Gastrocnemius medialis (tissue), 4 donors: ENCODE results near the gene PPP1R27. TPM values are rescaled to one million over a fixed set of nuclear protein-coding genes. Genes with fewer than 3 reads are reported as not detected.

Experiments
- ATAC-seq, 2 donors: fragments of 150-250 bp; one replicate each; pipeline ENCODE4 v1.9.1; 2016
- DNase-seq, 2 donors: peaks; one replicate each; pipeline ENCODE4 v3.0.0-alpha.2; 2019
- H3K27ac ChIP-seq, 4 donors: fragments of 200-600 bp; sonication (generic); 1 replicate in 1 of 4; 2 replicates in 3 of 4; pipeline ENCODE4 v1.5.1; 2016 to 2018; ENCODE audit warnings: mild to moderate bottlenecking in 2 of 4, moderate library complexity in 1 of 4
- H3K27me3 ChIP-seq, 3 donors: fragments of 200-600 bp; sonication (generic) in 2 of 3; 1 replicate in 1 of 3; 2 replicates in 2 of 3; pipeline versions ENCODE4 v1.5.1 to v1.6.0; 2016 to 2019; ENCODE audit warnings: mild to moderate bottlenecking in 1 of 3, moderate library complexity in 1 of 3
- H3K36me3 ChIP-seq, 2 donors: fragments of 200-600 bp; sonication (generic) in 1 of 2; one replicate each; pipeline ENCODE4 v1.5.1; 2017 to 2018
- H3K4me1 ChIP-seq, 2 donors: fragments of 200-600 bp; sonication (generic) in 1 of 2; one replicate each; pipeline ENCODE4 v1.5.1; 2016 to 2017; ENCODE audit warnings: mild to moderate bottlenecking in 2 of 2
- H3K4me3 ChIP-seq, 4 donors: fragments of 200-600 bp; sonication (generic) in 3 of 4; 1 replicate in 1 of 4; 2 replicates in 3 of 4; pipeline ENCODE4 v1.5.1; 2016 to 2019; ENCODE audit warnings: mild to moderate bottlenecking in 2 of 4
- H3K9me3 ChIP-seq, 3 donors: fragments of 200-600 bp; sonication (generic) in 2 of 3; 1 replicate in 1 of 3; 2 replicates in 2 of 3; pipeline ENCODE4 v1.5.1; 2016 to 2019
- POLR2A ChIP-seq, 2 donors: fragments of 450-650 bp; IDR thresholded peaks; one replicate each; pipeline ENCODE4 v1.6.1; 2017; ENCODE audit warnings: antibody characterized with exemption in 2 of 2, mild to moderate bottlenecking in 2 of 2, moderate library complexity in 2 of 2
- in situ Hi-C, 4 donors: fragments of 200-750 bp; cut with MboI; loops; one replicate each; pipeline versions ENCODE4 v1.15.0 to v1.8.0; 2017; ENCODE audit warnings: low sequenced_read_pairs in 4 of 4
- intact Hi-C: fragments of 100-400 bp; cut with DNase I; formaldehyde crosslinking; loops from one replicate; pipeline ENCODE4 v1.15.1; 2023; ENCODE audit warnings: low total_unique reads
- total RNA-seq, 4 donors: library from RNA; depleted of rRNA; stranded (reverse); fragments of >200 nt; gene quantifications; one replicate each; pipeline versions ENCODE4 v1.1.0 to v1.2.3, GENCODE V29; 2016
- TF ChIP-seq, protein P1 (sequence below), 5 experiments: fragments of 450-650 bp in 3 of 5; fragments of 200-600 bp in 2 of 5; sonication (generic) in 2 of 5; IDR thresholded peaks in 4 of 5; conservative IDR thresholded peaks in 1 of 5; 1 replicate in 4 of 5; 2 replicates in 1 of 5; pipeline ENCODE4 v1.5.1; 2016 to 2019; ENCODE audit warnings: antibody characterized with exemption in 5 of 5, mild to moderate bottlenecking in 3 of 5, moderate library complexity in 3 of 5

The PPP1R27 gene
- total RNA-seq, 4 donors from 2014 or later = 245 to 708 (median 400) TPM

DNA sequence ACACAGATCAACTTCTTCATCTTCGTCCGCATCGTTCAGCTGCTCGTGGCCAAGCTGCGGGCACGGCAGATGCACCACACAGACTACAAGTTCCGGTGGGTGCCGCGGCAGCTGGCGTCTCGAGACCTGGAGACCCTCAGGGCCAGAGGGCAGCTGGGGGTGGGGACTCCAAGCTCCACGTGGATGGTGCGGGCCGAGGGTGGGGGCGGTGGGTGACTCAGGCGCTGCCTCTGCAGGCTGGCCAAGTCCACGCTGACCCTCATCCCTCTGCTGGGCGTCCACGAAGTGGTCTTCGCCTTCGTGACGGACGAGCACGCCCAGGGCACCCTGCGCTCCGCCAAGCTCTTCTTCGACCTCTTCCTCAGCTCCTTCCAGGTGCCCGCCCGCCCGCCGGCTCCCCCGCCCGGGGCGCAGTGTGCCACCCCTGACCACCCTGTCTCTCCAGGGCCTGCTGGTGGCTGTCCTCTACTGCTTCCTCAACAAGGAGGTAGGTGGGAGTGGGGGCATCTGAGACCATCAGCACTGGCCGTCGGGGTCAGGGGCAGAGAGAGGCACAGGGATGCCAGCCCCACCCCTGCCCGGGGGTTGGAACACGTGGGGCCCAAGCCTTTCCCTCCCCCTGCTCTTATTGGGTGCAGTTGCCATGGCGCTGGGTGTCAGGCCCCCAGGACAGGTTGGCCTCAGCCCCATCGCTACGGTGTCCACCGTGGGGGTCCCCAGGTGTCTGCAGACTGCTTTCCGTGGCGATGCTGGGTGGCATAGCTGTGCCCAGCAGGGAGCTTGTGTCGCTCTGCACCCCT, 22.1 kb downstream of the PPP1R27 start:
- Histone ChIP-seq H3K4me1 (no peaks in the 10 kb centered on the region), H3K27ac (no peak overlapping the region), H3K36me3 (no peaks in the 10 kb centered on the region), H3K9me3 (no peaks in the 10 kb centered on the region), H3K4me3 (no peak overlapping the region), H3K27me3 (peaks cover 5 to 13% (median 10%) of the 10 kb centered on the region in 3 donors)
- intact Hi-C loops (no loop called here), in situ Hi-C loops (no loop called here)
- ATAC-seq (no peak), DNase-seq (no peak)
- TF ChIP-seq, protein P1, sequence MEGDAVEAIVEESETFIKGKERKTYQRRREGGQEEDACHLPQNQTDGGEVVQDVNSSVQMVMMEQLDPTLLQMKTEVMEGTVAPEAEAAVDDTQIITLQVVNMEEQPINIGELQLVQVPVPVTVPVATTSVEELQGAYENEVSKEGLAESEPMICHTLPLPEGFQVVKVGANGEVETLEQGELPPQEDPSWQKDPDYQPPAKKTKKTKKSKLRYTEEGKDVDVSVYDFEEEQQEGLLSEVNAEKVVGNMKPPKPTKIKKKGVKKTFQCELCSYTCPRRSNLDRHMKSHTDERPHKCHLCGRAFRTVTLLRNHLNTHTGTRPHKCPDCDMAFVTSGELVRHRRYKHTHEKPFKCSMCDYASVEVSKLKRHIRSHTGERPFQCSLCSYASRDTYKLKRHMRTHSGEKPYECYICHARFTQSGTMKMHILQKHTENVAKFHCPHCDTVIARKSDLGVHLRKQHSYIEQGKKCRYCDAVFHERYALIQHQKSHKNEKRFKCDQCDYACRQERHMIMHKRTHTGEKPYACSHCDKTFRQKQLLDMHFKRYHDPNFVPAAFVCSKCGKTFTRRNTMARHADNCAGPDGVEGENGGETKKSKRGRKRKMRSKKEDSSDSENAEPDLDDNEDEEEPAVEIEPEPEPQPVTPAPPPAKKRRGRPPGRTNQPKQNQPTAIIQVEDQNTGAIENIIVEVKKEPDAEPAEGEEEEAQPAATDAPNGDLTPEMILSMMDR (IDR thresholded peaks at IDR 0.05 in 4 of 5, conservative IDR thresholded peaks at IDR 0.05 in 1 of 5) = no peak
- TF ChIP-seq POLR2A (IDR thresholded peaks at IDR 0.05) = no peak

DNA sequence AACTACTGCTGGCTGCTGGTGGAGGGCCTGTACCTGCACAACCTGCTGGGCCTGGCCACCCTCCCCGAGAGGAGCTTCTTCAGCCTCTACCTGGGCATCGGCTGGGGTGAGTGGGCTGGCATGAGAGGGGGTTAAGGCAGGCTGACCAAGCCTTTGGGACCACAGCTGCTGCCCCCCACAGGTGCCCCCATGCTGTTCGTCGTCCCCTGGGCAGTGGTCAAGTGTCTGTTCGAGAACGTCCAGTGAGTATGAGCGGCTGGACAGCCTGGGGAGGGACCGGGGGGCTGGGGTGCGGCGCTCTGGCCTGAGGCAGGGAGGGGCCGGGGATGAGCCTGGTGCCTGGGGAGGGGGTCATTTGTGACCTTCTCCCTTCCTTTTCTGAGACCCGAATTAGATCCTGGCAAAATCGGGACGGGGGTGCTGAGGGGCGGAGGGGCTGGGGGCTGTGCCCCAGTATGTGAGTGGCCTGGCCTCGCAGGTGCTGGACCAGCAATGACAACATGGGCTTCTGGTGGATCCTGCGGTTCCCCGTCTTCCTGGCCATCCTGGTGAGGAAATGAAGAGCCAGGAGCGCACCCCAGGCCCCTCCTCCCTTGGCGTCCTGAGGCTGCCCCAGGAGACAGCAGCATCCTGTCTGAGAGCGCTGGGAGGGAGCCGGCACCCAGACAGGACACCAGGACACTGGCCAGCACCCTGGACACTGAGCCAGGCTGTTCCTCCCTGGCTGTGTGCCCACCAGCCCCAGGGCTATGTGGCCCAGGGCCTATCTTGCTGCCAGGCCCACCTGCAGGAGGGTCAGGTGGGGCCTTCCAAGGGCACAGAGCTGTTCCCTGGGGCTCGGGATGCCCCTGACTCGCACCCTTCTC, 22.9 kb downstream of the PPP1R27 start:
- H3K27ac ChIP-seq = no peak overlapping the region
- no peaks in the 10 kb centered on the region for H3K36me3 ChIP-seq
- H3K9me3 ChIP-seq = no peaks in the 10 kb centered on the region
- H3K4me3 ChIP-seq = no peak overlapping the region
- peaks cover 13 to 21% (median 16%) of the 10 kb centered on the region in 3 donors for H3K27me3 ChIP-seq
- in situ Hi-C loops = no loop called here
- no peaks in the 10 kb centered on the region for H3K4me1 ChIP-seq
- no peak for TF ChIP-seq POLR2A (IDR thresholded peaks at IDR 0.05)
- TF ChIP-seq, protein P1 (IDR thresholded peaks at IDR 0.05 in 4 of 5, conservative IDR thresholded peaks at IDR 0.05 in 1 of 5) = no peak
- DNase-seq (no peak), ATAC-seq (no peak)
- intact Hi-C loops = no loop called here

DNA sequence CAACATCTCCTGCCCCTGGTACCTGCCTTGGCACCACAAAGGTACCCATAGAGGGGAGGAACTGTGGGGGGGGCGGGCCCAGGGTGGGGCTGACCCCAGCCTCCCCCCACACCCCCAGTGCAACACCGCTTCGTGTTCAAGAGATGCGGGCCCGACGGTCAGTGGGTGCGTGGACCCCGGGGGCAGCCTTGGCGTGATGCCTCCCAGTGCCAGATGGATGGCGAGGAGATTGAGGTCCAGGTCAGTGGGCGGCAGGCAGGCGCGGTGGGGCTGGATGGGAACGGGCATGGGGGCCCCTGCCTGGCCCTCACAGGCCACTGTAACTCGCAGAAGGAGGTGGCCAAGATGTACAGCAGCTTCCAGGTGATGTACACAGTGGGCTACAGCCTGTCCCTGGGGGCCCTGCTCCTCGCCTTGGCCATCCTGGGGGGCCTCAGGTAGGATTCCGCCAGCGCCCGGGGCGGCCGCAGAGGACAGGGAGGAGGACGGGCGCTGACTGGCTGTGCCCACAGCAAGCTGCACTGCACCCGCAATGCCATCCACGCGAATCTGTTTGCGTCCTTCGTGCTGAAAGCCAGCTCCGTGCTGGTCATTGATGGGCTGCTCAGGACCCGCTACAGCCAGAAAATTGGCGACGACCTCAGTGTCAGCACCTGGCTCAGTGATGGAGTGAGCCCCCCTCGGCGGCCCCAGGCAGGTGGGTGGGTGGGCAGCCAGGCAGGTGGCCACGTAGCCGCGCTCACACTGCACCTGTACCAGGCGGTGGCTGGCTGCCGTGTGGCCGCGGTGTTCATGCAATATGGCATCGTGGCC, 23.8 kb downstream of the PPP1R27 start:
- Histone ChIP-seq H3K36me3 (no peaks in the 10 kb centered on the region), H3K27ac (no peak overlapping the region), H3K27me3 (peaks cover 22 to 29% (median 23%) of the 10 kb centered on the region in 3 donors), H3K4me1 (no peaks in the 10 kb centered on the region), H3K4me3 (no peak overlapping the region), H3K9me3 (no peaks in the 10 kb centered on the region)
- no peak for ATAC-seq
- no peak for TF ChIP-seq POLR2A (IDR thresholded peaks at IDR 0.05)
- TF ChIP-seq, protein P1 (IDR thresholded peaks at IDR 0.05 in 4 of 5, conservative IDR thresholded peaks at IDR 0.05 in 1 of 5) = no peak
- intact Hi-C loops (no loop called here), in situ Hi-C loops (no loop called here)
- no peak for DNase-seq

DNA sequence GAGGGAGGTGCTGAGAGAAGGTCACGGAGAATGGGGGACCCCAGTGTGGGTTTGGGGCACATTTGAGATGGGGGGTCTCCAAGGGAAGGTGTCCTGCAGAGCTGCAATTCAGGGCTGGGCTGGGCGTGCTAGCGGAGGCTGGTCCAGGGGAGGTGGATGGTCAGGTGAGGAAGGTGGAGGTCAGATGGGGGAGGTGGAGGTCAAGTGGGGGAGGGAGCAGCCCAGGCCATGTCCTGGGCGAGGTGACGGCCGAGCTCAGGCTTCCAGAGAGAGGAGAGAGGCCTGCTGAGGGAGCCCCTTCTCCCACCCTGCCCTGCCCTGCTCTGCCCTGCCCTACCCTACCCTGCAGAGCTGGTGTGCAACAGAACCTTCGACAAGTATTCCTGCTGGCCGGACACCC, 24.4 kb downstream of the PPP1R27 start:
- no peak overlapping the region for H3K4me3 ChIP-seq
- intact Hi-C loops = no loop called here
- no peak overlapping the region for H3K27ac ChIP-seq
- H3K9me3 ChIP-seq = no peaks in the 10 kb centered on the region
- no peak for DNase-seq
- H3K27me3 ChIP-seq = peaks cover 28 to 35% (median 28%) of the 10 kb centered on the region in 3 donors
- H3K4me1 ChIP-seq = peaks cover 0 to 2% of the 10 kb centered on the region in 2 donors
- in situ Hi-C loops = no loop called here
- H3K36me3 ChIP-seq = no peaks in the 10 kb centered on the region
- TF ChIP-seq POLR2A (IDR thresholded peaks at IDR 0.05) = no peak
- ATAC-seq = no peak
